GM18520 (cell line): ENCODE data around the gene GRHPR.
"Not testable (repeated sequence)": the region's sequence is repeated elsewhere in the genome, so short reads cannot be mapped to it uniquely, and the experiment has no call there.

Source experiments
- ATAC-seq: cut with Tn5 transposase; IDR thresholded peaks from one replicate; pipeline ENCODE4 v1.9.1; 2021; ENCODE audit not compliant: unreplicated experiment

The GRHPR gene

GRCh38 chr9:37422289-37423104, at the start of gene GRHPR:
TSS of gene GRHPR (plus strand) at chr9:37422696. CDS start at chr9:37422751, 55 bp downstream.
- ATAC-seq = peak; percentile 87

GRCh38 chr9:37372839-37373238, 49.7 kb upstream of the GRHPR start:
- no peak for ATAC-seq

DNA sequence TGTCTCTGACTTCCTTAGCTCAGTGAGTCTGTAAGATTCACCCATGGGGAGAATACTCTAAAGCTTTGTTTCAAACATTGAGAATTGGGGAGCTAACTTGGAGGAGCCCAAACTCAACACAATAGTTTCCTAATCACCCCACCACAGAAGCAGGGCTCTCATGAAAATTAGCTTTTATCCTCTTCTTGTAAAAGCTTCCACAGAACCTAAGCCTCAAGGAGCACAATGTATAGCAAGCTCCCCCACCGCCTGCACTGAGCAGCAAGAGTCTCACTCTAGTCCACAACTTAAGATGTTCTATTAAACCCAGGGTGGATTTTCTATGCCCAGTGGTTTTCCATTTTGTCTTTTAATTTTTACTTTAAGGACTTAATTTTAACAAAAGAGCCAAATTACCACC, 48.9 kb upstream of the GRHPR start:
- no peak for ATAC-seq

DNA sequence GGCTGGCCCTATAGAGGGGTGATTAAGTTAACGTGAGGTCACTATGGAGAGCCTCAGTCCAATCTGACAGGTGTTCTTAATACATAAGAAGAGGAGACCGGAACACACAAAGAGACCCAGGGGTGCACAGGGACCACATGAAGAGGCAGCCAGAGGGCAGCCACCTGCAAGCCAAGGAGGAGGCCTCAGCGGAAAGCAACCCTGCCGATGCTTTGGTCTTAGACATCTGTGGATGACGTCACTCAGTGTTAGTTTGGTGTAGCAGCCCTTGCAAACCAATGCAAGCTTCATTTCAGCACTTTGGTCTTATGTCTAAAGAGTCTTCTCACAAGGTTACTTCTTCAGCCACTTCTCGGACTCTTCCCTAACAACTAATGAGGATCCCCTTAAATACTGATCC, 47.6 kb upstream of the GRHPR start:
- no peak for ATAC-seq

GRCh38 chr9:37377688-37378612, 44.5 kb upstream of the GRHPR start:
- no peak for ATAC-seq

DNA sequence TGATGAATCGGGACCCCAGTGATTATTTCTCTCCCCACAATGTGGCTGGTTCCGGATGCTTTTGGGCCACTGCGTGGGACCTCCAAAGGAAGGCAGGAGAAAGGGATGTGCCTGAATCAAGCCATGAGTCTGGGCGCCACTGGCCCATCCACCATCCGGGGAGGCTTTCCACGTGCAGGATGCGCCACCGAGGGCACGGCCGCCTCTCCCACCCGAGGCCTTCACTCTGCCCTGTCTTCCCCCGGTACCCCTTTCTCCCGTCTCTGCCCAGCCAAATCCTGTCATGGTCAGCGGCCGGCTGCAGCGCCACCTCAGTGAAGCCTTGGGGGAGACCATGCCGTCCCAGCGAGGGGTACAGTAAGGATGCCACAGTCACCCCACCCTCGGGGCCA, 43.9 kb upstream of the GRHPR start:
- ATAC-seq = no peak

DNA sequence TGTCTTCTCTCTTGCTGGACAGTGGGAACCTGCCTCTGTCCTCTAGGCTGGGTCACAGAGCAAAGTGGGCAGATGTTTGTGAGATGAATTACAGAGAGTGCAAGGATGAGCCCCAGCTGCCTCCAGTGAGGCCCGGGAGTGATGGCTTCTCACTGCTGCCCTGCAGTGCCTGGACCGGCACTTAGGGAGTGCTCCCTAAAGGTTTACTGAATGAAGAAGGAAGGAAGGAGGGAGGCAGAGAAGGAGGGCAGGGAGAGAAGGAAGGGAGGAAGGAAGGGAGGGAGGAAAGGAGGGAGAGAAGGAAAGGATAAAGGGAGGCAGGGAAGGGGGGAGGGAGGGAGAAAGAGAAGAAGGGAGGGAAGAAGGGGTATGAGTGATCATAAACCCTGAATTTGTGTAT, 42.7 kb upstream of the GRHPR start:
- no peak for ATAC-seq

- ATAC-seq = no peak
Measured at GRCh38 chr9:37380570-37380969, 41.9 kb upstream of the GRHPR start.

DNA sequence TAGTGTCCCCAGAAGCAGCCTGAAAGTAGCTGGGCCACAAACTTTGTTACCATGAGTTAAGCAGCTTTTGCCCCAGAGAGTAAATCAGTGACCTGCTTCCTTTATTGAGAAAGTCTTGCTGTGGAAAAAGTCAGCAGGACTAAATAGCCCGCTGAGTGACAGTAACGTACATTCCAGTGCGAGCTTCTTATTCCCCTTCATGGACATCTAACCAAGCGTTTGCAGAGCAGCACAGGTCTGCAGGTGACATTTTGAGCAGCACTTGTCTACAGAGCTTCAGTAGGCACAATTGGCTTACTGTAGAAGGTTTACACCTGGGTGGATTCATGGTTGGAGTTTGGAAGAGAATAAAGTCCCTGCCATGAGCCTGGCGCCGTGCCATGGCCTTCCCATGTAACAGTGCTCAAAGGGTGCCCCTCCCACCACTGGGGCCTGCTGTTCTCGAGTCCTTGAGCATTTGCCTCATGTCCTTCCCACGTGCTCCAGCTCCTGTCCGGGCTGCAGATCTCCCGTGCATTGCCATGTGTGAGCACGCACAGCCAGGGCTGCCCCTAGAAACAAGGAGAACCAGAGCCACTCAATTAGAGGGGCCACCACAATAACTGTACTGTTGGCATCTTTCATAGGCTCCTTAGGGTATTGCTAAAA, 41.3 kb upstream of the GRHPR start:
- no peak for ATAC-seq

- no peak for ATAC-seq
Measured at GRCh38 chr9:37382161-37382981, 40.1 kb upstream of the GRHPR start.

DNA sequence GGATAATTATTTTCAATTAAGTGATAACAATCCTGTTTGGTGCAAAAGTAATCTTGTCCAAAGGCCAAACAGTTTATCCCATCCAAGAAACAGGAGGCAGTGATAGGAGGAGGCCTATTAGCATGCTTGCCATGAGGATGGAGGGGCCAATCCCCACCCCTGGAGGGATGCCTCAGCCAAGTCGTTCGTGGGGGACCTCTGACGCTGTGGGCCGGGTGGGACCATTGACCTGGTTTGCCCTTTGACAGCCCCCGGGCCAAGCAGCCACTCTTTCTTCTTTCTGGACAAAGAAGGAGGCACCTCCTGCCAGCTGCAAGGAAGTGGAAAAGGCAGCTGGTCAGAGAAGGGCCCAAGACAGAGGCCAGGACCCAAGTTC, 39.5 kb upstream of the GRHPR start:
- no peak for ATAC-seq

GRCh38 chr9:37383393-37383792, 39.1 kb upstream of the GRHPR start:
- no peak for ATAC-seq

GRCh38 chr9:37383876-37384746, 38.4 kb upstream of the GRHPR start:
- ATAC-seq = no peak

- ATAC-seq = no peak
Measured at GRCh38 chr9:37385286-37385685, 37.2 kb upstream of the GRHPR start.

DNA sequence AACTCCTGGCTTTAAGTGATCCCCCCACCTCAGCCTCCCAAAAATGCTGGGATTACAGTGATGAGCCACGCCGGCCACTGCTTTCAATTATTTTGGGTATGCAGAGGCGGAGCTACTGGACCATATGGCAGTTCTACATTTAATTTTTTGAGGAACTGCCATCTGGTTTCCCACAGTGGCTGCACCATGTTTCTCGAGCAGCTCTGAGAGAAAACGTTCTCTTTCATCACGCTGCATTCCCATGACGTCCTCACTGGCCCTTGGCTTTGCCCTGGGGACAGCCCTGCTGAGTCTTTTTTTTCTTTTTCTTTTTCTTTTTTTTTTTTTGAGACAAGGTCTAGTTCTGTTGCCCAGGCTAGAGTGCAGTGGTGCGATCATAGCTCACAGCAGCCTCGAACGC, 35.5 kb upstream of the GRHPR start:
- ATAC-seq = no peak

DNA sequence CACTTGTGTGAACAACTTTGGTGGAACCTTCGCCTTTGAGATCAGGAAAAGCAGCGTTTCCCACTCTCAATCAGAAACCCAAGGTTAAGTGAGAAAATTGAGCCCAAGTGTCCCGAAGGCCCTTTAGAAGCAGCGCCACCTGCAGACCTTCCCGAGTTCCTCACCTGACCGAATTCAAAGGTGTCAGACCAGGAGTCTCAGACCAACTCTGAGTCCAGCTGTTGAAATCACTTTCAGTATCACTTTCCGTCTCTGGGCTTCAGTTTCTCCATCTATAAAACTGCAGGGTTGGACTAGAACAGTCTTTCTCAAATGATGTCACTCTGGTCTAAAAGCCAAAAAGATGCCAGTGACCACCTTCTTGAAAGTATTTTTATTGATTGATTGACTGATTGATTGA, 31.7 kb upstream of the GRHPR start:
- ATAC-seq = peak; percentile 83

GRCh38 chr9:37392272-37392671, 30.2 kb upstream of the GRHPR start:
- ATAC-seq = no peak

GRCh38 chr9:37395229-37395628, 27.3 kb upstream of the GRHPR start:
- ATAC-seq = no peak

DNA sequence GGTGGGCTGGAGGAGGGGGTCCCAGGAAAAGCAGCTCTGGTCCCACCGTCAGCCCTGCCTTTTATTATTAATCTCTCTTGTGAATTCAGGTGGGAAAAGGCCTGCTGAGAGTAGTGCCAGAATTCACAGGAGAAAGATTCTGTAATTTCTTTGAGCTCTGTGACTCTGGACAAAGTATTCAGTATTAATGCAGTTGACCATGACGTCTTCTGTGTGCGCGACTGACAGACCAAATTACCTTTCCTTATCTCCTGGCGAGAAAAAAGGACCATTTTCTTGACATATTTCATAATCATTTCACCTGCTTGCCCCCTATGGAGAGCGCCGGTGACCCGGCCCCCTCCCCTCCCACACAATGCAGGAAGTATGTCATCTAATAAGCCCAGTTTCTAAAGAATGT, 26.8 kb upstream of the GRHPR start:
- ATAC-seq = no peak

GRCh38 chr9:37397948-37398347, 24.5 kb upstream of the GRHPR start:
- not testable (repeated sequence) for ATAC-seq
